ENCODE measurements around the gene EXO5.
"Not testable (repeated sequence)": the region's sequence is repeated elsewhere in the genome, so short reads cannot be mapped to it uniquely, and the experiment has no call there.

Gene EXO5

GRCh38 chr1:40554807-40555206, 46.2 kb downstream of the EXO5 start:
- not testable (repeated sequence) for DNase-seq

- DNase-seq: no peak
These were observed 47.6 kb downstream of the EXO5 start for GRCh38 chr1:40556121-40556520.

- not testable (repeated sequence) for DNase-seq
These were observed 49.7 kb downstream of the EXO5 start for GRCh38 chr1:40558241-40558640.

- DNase-seq: no peak
These were observed 53.6 kb downstream of the EXO5 start for GRCh38 chr1:40562185-40562584.

- no peak for DNase-seq
These were observed 54.7 kb downstream of the EXO5 start for GRCh38 chr1:40563266-40563665.

GRCh38 chr1:40564506-40564905, 55.9 kb downstream of the EXO5 start:
- DNase-seq: no peak

GRCh38 chr1:40564913-40565312, 56.3 kb downstream of the EXO5 start:
- no peak for DNase-seq
